Fibroblast of skin of right quadriceps (primary cell): Measurements from ENCODE around the gene DLX1.
"Not testable (repeated sequence)": the region's sequence is repeated elsewhere in the genome, so short reads cannot be mapped to it uniquely, and the experiment has no call there.

Experiments used
- DNase-seq: peaks from one replicate; pipeline ENCODE4 v3.0.0-alpha.2; 2013

Gene DLX1

DNA sequence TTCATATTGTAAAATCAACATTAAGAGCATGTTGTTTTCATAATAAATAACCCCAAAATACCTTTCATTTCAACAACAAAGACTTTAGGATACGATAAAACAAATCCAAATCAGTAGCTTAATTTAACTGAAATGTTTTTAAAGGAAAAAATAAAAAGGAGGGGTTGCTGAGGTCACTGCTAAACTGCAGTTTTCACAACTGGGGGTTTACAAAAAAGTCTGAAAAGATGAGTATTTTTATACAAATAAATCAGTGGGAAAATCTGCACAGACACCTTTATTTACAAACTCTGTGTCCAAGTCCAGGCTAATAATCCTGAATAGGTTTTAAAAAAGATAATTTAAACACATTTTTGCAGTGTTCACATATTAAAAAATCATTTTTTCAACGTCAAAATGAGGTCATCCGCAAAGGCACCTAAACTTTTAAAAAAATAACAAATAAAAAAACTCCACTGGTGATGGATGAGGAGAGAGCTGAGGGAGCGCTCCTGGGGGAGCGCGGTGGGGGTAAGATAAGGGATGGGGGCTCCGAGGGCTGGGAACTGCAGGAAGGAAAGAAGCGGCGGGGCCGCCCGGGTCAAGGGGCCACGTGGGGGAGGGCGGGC is 14.3 kb downstream of the DLX1 start:
- DNase-seq = no peak

DNA sequence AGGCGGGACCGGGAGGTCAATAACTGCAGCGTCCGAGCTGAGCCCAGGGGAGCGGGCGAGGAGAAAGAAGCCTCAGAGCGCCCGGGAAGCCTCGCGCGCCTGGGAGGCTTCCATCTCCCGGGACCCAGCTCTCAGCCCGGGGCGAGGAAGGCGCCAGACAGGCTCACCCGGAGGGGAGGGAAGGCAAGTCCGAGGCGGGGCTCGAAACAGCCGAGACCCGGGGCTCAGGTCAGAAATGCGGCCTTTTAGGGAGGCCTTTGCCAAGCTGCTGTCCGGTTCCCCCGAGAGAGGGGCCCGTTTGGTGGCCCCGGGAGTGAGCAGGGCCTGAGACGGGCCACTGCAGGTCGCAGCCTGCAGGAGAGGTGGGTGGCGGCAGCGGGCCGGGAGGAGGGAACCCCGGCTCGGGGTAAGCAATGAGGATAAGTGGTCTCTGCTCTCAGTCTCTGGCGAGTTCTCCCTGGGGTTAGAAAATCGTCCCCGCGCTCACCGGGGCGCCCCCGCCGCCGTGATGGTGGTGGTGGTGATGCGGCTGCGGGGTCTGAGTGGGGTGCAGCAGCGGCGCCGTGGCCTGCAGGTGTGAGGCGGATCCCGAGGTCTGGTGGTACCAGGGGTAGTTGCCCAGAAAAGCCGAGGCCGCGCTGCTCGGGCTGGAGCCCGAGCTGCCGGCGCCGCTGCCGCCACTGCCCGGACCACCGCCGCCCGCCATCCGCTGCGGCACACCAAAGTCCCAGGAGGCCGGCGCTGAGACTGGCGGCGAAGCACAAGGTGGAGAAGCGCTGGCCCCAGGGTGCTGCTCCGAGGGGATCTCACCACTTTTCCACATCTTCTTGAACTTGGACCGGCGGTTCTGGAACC is 15.0 kb downstream of the DLX1 start:
- no peak for DNase-seq

DNA sequence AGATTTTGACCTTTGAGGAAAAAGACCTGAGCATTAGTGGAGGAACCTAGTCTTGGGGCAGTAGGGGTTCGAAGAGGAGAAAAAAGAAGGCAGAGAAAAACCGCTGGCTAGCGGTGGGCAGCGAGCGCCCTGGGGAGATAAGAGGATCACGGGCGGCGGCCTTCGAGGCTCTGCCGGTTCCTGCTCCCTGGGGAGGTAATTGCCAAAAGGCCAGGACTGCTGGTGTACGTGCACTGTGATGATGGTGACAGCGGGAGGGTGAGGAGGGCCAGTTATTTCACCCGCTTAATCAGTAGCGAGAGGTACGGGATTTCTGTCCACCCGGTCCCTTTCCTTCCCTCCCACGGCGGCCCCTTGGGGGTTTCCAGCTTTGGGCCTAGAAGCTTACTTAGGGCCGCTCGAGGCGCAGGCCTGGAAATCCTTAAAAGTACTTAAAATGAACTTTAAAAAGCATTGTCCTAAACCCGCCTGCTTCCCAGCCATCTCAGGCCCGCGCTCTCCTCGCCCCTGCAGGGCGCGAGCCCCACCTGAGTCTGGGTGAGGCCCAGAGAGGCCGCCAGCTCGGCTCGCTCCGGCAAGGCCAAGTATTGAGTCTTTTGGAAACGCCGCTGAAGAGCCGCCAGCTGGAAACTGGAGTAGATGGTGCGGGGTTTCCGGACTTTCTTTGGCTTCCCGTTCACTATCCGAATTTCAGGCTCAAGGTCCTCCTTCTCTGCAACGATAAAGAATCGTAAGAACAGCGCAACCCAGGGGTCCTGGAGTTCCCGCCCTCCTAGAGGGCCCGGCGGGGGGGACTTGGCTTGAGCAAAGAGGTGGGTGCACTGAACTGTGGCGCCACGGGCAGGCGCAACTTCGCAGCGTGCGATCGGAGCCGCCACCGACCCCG is 15.9 kb downstream of the DLX1 start:
- DNase-seq = no peak

DNA sequence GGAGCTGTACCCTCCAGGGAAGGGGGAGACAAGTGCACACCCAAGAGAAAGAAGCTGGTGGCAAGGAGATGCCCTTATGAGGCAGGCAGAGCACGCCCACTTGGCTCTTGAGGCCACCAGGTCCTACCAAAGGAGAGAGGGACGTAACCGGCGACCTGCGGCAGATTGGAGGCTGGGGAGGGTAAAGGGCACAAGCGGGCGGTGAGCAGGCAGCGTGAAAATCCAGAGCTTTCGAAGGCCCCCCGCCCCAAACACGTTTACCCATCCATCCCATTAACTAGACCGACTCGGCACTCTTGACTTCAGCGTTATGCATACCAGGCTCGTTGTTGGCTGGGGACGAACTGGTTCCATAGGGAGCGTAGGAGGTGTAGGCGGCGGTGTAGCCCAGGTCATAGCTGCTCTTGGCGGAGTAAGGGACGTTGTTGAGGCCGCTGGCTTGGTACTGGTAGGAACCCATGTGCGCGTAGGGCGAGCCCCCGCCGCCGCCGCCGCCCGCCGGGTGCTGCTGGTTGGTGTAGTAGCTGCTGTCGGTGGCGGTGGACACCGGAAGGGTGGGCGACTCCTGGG is 16.6 kb downstream of the DLX1 start:
- DNase-seq = no peak

DNA sequence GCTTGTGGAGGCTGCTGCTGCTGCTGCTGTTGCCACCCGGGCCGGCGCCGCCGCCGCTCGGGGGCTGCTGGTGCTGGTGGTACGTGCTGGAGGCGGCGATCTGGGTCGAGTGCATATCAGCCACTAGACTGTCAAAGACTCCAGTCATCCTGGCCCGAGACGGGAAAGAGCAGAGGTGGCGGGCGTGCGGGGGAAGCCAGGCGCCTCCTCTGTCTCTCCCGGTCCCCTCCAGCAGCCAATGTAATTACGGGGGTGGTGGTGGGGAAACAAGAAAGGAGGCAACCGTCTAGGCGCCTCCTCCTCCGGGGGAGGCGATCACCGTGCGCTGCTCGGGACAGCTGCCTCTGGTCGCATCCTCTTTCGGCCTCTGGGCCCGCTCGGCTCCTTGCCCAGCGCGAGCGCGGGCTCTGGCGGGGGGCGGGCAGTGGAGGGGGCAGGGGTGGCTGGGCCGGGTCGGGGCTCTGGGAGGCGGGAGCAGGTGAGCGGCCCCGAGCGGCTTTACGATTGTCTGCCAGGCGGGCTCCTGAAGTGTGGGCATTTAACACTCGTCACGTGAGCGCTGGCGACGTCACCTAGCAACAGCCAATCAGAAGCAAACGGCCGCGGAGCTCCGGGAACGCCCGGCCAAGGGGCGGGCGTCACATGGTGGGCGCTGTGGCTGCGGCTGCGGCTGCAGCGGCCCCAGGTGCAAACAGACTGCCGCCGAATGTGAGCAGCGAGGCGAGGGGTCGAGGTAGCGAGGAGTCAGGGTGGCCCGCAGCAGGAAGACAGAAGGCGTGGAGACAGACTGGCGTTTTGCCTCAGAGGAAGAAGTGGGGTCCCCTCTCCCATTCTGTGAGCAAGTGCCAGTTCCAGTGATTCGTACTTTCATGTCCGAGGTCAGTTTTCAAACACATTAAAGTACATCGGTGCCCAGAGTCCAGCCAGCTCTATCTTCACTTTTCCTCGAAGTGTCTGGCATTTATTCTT is 17.4 kb downstream of the DLX1 start, which contains the start of gene DLX2:
TSS of gene DLX2 (minus strand) at position 510 of the 969 bp plus-strand sequence. CDS start at position 148, 362 bp downstream.
- DNase-seq = peak; percentile 92

DNA sequence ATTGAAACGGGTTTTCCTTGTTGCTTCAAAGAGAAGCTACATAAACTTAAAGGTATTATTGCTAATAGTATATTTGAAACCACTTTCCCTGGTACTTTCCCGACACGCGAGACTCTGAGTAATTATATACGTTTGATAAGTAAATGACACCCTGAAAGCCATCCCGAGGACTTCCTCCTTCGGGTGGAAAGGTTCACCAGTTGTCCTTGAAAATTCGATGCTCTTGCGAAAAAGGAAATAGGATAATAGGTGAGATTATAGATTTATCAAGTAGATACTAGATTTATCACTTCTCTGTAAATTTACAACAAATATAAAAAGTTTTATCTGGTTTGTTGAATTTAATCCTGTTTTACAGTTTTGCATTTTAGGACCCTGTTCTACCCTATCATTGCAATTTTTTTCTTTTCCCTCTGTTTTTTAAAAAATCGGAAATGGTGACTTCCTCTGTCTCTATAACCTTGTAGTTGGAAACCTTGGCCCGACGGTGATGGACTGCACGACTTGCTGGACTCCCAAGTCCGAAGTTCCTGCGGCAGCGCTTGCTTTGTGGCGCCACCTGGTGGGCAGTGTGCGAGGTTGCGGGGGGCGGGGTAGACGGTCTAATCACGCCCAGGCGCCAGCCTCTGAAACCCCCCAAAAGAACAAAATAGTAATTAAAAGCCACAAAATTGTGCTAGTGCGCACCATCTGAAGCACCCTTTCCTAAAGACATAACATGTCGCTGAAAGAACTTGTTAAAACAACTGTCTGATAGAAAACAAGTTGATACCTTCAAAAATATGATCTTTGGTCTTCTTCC is 18.4 kb downstream of the DLX1 start:
- peak; percentile 80 for DNase-seq

DNA sequence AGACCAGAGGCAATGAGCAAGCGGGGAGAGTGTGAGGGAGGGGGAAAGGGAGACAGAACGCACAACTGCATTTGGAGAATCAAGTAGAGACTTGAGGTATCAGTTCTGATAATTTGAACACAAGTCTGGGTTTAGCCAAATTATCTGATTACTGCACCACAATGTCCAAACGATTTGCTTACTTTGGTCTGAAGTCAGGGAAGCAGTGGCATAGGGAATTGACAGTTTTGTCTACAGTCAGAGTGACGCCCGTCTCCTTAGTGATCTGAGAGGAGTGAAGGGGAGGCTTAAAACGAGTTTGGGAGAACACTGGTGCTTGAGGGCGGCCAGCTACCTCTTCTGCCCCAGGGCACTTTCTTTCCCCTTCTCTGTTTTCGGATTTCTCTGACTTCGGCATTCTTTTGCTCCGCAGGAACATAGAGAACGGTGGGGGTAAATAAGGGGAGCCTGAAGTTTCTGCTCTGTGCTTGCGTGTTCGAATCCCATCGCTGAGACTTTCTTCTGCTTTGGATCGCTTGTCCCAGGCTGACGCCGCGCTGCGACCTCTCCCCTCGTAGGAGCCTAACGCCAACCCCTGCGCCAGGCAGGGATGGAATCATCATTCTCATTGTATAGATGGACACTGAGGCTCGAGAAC is 20.3 kb downstream of the DLX1 start:
- DNase-seq = no peak

DNA sequence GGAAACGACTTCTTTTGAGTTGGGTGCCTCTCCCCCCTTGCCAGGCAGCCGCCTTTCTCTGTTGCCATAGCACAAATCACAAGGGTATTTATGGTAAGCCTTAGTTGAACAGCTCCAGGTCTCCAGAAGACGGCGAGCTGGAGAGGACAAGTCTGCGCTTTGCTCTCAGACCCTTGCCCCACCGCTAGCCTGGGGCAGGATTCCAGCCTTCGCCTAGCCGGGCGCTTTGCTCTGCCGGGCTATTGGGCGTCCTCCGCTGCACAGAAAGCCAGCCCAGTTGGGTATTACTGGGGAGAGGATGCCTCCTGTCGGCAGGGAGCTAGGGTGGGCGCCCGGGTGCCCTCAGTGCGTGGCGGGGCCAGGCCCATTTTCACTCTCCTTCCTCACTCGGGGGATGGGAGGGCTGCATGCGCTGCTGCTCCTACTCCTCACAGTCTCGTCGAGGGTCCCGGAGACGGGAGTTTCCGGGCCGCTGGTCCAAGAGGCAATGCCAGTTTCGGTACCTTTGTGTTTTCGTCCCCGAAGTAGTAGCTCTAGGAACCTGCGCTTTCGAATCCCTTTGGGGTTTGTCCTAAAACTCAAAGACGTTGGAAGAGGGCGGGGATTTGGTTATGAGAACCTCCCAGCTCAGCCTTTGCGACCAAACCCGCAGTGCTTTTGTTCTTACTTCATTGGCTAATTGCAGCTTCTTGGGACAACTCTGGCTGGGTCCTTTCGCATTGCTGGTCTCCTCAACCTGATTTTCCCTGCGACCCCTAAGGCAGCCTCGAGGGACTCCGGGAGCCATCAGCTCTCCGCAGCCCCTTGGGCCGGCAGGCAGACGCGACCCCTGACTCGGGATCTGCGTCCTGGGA is 21.0 kb downstream of the DLX1 start:
- DNase-seq = no peak

DNA sequence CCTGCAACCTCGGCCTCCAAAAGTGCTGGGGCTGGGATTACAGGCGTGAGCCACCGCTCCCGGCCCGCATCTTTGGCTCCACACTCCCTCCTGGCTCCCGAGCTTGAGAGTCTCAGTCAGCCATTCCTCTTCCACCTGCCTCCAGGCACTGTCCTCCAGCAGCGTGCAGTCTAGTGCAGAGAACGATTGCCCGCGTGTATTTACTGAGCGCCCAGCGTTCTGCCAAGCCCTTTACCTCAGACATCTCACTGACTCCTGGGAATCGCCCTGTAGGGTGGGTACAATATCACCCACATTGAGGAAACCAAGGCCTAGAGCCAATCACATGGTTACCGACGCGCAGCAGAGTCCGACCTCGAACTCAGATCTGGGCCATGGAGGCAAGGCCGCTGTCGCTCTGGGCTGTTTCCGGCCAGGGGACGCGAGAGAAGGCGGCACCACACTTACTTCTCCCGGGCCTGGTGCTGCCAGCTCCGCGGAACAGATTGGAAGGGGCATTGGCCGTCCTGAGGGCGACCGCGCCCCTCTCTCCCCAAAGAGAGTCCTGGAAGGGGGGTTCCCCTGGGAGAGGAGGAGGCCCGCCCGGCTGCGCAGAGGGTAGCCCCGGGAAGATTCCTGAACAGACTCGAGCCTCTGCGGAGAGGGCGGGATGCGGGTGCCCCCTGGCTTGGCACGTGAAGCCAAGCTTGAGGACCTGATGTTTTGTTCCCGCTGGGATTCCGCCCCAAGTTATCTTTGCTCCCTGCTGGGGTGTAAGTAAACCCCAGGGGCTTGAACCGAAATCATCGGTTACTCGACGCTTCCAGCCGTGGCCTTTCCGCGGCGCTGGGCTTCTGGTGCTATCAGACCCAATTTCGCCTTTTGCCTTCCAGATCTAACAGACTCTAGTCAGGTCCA is 22.6 kb downstream of the DLX1 start:
- no peak for DNase-seq

DNA sequence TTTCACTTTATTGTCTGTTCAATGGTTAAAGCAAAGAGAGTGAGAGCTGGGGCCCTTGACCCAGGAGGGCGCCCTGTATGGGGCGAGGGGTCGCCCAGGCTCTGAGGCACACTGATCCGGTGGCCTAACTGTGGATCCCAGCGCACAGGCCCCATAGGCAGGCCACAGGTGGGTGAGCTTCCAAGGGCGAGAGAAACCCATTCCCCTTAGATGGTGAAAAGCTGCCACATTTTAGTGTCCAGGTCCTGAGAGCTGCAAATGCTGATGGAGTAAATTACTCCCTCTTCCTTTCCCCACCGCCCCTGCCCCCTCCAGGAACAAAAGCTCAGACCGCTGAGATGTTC is 23.3 kb downstream of the DLX1 start:
- DNase-seq = no peak

DNA sequence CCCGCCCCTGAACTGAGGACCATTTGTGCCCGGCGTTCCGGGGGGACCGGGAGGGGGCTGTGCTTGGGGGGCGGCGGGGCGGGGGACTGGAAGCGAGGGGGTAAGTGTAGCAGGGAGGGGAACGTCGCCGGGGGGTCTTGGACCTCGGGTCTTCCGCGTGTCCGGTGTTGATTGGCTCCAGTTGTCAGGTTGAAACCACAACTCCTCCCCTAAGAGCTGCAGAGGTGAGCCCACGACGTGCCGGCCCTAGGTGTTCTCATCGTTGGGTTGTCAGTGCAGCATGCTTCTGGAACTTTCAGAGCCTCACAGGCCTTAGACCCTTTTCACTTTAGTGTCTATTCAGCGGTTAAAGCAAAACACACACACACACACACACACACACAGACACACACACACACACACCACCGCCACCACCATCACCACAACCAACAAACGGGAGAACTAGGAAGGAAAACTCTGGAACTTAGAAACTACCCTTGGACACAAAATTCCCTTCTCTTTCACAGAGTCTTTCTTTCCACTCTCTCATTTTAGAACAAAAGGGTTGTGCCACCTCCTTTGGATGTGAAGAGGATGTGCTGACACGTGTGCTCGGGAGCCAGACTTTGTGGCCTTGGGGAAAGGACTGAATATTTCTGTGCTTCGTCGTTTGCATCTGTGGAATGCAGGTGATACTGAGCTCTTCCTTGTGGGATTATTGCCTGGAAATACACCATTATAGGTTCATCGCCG is 24.1 kb downstream of the DLX1 start:
- DNase-seq = no peak

DNA sequence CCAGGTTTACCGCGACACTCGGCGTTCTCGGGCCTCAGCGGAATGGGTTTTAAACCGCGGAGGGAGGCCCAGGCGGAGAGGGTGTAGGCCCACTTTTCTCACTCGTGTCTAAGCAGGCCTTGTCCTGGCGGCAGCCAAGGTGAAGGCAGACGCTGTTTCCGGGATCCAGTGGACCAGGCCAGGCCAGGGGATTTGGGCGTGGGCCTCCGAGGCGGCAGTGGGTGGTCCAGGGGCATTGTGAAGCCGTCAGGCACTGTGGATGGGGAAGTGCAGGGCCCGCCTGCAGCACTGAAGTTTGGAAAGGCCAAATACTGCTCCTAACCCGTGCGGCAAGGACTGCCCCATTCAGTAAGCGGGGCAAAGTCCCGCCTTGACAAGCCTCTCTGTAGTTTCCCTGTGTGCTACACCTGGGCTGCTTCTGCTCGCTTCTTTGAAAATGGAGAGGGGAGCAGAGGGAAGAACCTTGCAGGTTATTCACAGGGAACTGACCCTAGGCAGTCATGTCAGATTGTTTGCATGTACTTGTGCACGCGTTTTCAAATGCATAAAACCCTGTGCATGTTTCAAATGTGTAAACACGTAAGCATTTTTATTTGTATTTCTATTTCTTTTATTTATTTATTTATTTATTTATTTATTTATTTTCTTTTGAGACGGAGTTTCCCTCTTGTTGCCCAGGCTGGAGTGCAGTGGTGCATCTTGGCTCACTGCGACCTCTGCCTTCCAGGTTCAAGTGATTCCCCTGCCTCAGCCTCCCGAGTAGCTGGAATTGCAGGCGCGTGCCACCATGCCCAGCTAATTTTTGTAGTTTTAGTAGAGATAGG is 24.9 kb downstream of the DLX1 start:
- DNase-seq = no peak

DNA sequence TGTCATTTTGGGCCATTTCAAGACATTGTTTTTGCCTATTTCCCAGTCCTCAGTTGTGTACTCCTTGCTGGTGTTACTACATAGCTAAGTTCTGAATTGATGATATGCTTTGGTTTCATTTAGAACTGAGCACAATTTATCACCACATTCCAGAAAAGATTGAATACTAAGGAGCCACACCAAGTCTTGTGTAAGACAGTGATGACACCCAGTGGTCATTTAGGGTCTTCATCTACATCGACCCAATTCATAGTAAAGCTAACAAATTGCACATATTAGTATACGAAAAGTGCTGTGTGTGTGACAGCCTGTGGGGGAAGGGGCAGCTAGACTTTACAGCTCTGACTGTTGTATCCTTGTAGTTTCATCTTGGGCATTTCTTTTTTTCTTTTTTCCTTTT is 28.3 kb downstream of the DLX1 start:
- peak; percentile 71 for DNase-seq

DNA sequence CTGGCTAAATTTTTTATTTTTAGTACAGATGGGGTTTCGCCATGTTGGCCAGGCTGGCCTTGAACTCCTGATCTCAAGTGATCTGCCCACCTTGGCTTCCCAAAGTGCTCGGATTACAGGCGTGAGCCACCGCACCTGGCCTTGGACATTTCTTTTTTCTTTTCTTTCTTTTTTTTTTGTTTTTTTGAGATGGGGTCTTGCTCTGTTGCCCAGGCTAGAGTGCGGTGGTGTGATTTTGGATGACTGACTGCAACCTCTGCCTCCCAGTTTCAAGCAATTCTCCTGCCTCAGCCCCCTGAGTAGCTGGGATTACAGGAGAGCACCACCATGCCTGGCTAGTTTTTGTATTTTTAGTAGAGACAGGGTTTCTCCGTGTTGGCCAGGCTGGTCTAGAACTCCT is 28.9 kb downstream of the DLX1 start:
- DNase-seq = not testable (repeated sequence)

DNA sequence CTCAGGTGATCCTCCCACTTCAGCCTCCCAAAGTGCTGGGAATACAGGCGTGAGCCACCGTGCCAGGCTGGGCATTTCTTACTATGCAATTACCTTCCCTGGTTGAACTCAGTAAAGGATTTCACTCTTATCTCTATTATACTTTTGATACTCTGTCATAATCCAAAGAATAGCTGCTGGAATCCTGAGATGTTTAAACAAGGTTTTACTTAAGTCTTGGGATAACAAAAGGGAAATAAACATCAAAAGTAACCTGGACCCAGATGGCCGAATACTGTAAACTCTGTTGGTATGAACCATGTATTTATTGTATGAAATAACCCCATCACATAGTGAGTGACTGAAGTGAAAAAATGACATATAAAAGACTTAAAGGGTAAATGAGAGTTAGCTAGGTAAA is 29.3 kb downstream of the DLX1 start:
- DNase-seq = no peak

DNA sequence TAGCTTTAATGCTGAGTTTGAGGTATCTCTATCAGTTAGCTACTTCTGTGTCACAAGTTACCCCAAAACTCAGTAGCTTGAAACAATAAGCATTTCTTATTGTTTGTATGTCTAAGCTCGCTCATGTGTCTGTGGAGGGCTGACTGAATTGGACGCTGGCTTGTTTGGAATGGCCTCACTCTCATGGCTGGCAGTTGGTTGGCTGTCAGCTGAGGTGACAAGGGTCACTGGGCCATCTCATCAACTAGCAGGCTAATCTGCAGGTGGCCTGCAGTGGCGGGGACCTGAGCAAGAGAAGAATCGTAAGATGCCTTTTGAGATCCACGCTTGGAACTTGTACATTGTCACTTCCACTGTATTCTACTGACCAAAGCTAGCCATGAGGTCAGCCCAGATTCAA is 30.8 kb downstream of the DLX1 start:
- no peak for DNase-seq

DNA sequence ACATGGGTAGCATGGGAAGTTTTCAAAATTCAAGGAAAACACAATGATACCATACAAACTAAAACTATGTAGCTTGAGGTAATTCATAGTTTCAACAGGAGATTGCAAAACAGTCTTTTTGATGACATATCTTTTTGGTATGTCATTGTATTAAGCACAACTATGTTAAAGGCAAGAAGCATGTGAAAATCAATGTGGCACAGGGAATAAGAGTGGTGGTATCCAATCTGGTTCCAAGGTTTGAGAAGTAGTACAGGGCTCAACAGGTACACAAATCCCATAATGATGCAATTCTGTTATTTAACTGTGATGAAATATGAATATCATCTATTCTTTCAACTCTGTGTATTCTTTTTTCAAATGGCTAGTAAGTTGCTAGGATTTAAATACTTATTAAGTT is 33.8 kb downstream of the DLX1 start:
- DNase-seq = peak; percentile 75
